Stimulated activated CD8-positive, alpha-beta memory T cell treated with anti-CD3 and anti-CD28 coated beads, Interleukin-7, amount 100 ng/mL, for 4 hours (primary cell): ENCODE measurements around the gene PCF11.

Source experiments
- DNase-seq, 2 donors: peaks; one replicate each; pipeline ENCODE4 v3.0.0-alpha.2; 2020; ENCODE audit warnings: low read depth in 2 of 2

PCF11 gene

DNA sequence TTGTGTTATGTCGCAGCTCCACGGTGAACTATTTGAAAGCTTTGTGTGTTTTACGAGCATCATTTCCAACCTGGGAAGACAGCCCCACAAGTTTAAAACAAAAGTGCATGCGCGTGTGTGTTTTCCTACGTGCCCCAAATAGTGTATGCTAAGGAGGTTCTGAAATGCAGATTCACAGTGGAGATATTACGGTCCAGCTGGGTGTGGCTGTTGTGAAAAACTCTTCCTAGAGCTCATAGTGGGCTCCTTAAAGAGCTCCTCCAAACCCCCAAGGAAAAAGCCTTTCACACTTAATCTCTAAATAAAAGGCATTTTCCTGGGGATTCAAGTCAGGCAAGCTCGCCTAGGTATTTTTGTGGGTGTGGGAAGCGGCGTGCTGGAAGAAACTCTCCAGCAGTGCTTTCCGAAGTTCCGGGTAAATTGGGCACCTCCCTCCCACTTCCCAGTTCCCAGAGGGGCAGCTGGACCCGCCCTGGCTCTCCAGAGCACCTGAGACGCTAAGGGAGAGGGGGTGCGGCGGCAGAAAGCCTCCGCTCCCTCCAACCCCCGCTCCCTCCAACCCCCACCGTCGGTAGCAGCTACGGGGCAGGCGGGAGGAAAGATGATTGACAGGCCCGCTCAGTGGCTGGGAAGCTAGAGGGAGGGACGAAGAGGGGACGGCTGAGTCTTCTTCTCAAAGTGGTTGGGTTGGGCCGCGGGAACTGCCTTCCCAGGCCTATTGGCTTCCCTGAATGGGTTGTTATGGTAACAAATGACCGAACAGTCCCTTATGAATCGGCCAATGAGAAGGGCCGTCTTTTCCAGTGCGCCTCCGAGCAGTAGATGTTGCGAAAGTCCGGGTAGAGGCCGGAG lies 561 bp upstream of the PCF11 start:
- peak; percentile 97 to 98 for DNase-seq

DNA sequence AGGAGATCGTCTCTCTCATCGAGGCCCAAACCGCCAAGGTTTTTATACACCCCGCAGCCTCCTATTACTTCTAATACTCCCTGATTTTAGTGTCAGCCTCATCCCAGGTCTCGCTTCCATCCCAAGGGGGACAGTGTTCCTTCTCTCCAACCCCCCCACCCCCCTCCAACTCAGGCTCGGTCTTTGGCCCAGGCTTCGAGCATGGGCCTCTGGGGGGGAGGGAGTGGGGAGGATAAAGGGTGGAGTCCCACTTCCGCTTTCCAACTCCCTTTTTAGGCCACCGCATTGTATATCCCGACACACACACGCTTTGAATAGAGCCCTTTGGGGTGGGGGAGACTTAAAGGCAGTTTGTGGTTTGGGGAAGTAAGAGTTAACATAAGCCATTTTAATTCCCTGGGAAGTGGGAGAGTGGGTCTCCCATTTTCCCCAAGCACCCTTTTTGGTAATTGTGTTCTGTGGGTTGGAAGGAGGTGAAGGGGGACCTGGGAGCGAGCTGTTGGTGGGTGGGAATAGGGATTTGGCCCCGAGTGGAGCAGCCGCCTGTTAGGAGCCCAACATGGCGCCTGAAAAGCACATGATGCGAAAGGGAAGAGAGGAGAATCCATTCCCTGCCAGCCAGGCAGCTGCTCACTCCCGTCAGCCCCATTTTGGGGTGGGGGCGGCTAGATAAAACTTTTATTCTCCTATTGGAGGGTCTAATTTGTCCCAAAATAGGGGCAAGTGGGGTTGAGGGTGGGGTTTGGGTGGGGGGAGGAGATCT lies 844 bp downstream of the PCF11 start:
- no peak for DNase-seq

DNA sequence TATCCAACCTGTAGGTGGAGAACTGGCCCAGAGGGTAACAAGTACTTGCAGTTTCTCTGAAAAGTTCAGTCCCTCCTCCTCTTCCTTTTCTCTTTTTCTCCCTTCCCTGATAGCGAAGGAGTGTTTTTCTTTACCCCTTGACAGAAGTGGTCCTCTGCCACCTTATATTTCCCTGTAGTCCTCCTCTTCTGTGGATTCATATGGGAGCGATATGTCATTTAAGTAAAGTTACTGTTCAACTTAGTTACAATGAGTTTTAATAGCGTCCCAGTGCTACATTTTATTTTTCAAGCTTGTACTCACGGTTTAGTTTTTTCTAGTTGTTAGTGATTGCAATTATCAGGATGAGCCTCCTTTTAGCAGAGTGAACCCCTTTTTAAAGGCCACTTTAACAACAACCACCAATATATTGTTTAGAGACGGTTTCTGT lies 1.4 kb downstream of the PCF11 start:
- no peak for DNase-seq

DNA sequence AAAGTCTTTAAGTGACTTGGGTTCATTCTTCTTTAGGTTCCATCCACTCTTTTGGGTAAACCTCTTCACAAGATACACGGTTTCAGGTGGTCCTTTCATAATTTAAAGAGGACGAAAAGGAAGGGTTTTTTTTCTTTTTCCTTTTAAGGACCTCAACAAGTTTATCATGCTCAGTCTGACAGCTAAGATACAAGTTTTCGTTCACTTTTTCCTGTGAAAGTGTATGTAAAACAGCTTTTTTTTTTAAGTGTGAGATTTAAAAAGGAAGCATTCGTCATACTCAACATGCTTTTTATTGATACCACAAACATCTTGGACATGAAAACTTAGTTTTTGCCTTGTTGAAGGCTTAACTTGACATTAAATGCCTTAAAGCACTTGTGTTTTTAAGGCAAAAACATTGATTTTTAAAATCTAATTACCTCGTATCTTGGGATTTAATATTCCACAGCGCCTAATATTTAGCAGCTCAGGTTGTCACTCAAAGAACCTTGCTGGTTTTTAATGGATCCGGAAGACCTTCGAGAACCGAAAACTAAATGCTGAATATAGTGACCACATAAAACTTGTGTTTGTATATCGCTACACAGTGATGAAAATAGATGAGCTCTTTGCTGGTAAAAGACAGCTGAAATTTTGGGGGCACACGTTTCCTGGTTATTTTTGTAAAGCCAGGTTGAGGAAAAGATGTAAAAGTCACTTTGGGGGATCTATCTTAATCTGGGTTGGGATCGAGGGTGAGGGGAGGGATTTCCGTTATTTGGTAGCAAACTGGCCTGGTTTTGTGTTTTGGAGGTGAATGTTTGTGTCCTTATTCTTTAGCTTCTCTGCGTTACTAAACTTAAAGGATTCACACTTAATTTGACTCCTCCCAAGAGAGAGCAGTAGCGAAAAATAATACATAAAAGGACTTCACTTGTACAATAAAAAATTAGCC lies 2.3 kb downstream of the PCF11 start:
- no peak for DNase-seq

DNA sequence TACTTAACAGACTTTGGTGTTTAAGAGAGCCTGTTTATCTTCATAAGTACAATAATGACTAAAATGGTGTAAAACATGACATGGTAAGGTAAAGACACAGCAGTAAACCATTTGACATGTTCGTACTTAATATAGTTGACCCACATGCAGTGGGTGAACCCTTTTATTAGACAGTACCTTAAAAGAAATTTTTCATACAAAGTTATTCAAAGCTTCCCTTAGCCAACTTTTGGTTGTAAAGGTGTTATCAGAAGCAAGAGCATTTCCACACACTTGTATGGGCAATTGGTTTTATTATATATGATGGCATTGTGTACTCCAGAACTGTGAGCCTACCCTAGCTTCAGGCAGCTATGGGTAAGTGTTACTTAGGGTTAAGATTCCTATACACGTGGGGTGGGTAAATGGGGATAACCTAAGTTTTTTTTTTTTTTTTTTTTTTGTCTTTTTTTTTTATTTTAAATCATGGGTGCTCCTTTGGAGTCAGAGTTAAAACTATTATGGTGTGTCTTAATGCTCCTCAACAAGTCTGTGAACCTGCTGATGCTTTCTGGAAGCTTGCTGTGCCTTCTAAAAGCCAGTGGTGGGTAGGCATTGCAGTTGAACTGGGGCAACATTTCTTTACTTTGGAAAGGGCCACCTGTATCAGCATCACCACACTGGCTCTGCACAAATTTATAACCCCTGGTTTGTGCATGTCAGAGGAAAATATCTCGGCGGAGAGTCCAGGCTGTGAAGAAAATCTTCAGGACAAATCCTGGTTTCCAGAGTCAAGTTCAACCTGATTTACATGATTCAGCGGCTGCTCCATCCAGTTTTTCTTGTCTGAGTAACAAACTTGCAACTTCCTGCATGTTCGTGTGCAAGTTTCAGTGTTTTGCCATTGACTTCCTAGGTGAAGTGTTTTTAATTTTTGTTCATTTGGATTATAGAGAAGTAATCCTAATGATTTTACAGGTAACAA lies 3.3 kb downstream of the PCF11 start:
- no peak for DNase-seq

DNA sequence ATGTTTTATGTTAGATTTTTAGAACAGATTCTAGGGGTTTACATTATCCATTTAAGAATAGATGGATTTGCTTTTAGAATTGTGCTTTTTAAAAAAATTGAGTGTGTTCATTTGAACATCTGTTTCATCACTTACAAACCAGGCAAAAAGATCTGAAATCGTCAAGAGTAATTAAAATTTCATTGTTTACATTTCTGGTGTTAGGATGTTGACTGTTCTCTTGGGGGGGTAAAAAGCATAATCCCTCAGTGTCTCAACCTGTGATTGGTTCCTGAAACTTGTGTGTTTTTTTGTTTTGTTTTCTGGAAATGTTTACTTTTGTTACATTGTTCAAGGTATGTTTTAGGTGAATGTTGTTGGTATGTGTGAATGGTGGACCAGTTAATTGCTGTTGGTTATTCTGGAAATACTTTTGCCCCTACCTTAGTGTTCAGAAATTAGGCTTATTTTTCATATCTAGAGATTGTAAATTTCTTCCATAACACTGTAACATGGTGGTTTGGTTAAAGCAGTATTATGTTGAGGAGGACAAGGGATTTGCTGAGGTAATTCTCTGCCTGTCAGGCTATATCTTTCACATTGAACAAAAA lies 4.8 kb downstream of the PCF11 start:
- no peak for DNase-seq

DNA sequence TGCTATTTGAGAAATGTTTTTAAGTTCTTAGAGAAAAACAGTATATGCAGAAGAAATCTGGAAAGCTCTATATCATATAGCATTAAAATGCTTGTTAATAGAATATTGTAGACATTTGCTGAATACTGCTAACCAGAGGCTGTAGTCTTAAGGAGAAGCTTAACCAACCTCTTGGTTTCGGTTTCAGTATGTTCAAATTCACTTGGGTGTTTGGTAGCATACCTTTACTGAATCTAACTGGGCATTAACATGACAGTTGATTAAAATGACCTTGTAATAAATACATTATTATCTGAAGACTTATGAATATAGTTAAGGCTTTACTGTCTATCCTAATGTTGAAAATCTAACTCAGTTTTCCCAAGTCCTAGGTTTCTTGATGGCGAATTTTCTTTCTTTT lies 5.4 kb downstream of the PCF11 start:
- DNase-seq: no peak

DNA sequence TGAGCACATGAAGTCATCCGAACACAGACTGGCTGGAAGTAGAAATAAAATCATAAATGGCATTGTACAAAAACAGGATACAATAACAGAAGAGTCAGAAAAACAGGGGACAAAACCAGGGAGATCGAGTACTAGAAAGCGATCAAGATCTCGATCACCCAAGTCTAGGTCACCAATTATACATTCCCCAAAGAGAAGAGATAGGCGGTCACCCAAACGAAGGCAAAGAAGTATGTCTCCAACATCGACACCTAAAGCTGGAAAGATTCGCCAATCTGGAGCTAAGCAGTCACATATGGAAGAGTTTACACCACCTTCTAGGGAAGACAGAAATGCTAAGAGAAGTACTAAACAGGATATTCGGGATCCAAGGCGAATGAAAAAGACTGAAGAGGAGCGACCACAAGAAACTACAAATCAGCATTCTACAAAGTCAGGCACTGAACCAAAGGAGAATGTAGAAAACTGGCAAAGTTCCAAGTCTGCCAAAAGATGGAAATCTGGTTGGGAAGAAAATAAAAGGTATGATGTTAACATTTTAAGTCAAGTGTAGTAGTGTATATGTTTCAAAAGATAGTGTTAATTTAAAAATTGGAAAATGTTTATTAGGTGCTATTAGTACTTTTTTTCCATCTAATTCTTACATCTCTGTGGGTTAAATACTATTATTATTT lies 9.4 kb downstream of the PCF11 start:
- no peak for DNase-seq

DNA sequence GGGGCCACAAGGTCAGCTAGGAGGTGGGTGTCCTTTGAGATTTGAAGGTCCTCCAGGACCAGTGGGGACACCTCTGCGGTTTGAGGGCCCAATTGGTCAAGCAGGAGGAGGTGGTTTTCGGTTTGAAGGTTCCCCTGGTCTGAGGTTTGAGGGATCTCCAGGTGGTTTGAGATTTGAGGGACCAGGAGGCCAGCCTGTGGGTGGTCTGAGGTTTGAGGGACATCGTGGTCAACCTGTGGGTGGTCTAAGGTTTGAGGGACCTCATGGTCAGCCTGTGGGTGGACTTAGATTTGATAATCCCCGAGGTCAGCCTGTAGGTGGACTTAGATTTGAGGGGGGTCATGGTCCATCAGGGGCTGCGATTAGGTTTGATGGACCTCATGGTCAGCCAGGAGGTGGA lies 11.8 kb downstream of the PCF11 start:
- no peak for DNase-seq

DNA sequence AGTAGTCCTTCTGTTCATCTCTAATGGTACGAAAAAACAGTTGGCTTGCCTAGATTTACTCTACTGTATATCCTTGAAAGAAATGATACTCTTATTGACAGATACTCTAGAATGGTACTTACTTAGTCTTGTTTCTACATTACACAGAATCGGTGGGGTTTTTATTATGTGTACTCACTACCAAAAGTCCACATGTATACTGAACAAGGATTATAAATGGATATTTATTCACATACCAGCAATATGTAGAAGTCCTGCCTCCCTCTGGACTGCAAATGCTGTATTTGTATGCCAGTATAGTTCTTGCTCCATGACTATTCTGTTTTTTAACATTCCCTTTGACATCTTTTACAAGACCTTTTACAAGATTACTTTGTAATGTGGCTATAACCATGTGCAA lies 13.9 kb downstream of the PCF11 start:
- DNase-seq: no peak

DNA sequence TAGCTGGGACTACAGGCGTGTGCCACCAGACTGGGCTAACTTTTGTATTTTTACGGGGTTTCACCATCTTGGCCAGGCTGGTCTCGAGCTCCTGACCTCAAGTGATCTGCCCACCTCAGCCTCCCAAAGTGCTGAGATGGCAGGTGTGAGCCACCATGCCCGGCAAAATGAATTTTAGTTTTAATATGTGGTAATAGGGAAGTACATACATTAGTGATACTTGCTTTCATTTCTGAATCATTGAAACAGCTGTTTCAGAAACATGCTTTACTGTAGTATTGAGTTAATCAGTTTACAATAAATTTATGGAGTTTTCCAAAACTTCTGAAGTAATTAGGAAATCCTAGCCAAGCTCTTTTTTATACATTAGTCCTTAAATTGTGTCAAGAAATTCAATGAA lies 15.6 kb downstream of the PCF11 start:
- no peak for DNase-seq

DNA sequence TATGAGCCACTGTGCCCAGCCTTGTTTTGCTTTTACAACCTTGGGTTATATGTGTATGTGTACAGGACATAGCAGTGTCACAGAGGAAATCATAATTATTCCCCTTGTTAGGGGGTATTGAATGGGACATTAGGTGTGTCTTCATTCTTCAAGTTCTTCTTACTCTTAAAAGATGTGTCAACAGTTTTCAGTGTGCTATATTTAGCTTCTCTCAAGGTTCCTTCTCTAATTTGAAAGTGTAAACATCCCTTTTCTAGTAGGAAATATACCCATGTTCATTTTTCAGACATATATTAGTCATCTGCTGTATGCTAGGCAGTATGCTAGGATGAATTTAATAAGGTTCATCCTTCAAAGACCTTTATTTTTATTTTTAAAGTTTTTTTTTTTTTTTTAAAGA lies 17.1 kb downstream of the PCF11 start:
- DNase-seq: no peak

DNA sequence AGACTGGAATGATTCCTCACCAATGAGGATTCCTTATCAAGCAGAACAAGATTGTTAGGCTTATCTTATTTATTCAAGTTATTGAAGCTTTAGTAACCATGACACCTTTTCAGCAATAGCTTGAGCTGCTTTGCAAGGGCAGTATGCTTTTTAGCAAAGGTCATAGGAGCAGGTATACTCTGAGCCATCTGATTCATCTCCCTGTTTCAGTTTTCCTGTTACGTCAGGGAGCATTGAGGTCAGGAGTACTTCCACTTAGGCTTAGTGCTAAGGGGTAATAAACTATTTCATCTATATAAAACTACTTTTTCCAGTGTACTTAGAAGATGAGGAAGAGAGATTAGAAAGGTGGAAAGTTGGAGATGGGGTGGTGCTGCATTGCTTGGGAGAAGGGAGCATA lies 18.9 kb downstream of the PCF11 start:
- no peak for DNase-seq

DNA sequence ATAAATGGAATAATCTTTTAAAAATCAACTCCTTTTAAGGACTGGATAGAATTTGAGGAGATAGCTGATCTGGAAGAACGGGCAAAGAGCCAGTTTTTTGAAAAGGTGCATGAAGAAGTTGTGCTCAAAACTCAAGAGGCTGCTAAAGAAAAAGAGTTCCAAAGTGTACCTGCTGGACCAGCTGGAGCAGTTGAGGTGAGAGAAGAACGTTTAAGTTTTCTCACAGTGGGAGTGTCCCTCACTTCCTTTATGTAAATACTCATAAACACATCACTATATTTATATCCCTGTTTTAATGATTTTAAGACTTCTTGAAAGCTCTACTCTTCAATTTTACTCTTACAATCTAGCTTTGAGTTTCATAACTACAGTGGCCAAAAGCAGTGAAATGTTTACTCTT lies 24.9 kb downstream of the PCF11 start:
- DNase-seq: no peak

DNA sequence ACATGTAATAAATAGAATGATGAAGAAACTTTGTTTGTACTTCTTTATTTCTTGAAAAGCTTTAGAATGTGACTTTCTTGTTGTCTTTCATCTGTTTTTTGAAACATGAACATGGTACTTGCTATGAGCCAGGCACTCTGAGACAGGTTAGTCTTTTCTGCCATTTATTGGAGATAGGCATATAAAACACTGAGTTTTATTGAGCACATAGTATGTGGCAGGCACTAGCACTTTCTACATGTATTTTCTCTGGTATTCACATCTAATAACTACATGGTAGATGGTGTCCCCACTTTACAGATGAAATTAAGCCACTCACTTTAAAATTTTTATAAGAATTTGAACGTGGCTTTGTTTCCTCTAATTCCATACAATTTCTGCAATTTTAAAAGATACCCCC lies 28.8 kb downstream of the PCF11 start:
- no peak for DNase-seq

DNA sequence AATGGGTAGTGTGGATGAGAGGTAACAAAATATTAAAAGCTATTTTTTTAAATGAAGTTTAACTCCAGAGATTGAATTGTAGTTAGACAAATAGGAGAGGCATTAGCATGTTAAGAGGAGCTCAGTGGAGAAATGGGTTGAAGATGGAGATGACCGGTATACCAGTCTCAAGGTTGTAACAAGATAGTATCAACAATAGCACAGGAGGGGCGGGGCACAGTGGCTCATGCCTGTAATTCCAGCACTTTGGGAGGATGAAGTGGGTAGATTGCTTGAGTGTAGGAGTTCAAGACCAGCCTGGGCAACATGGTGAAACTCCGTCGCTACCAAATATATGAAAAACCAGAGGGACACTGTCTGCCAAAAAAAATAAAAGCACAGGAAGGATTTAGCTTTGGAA lies 30.5 kb downstream of the PCF11 start:
- no peak for DNase-seq

DNA sequence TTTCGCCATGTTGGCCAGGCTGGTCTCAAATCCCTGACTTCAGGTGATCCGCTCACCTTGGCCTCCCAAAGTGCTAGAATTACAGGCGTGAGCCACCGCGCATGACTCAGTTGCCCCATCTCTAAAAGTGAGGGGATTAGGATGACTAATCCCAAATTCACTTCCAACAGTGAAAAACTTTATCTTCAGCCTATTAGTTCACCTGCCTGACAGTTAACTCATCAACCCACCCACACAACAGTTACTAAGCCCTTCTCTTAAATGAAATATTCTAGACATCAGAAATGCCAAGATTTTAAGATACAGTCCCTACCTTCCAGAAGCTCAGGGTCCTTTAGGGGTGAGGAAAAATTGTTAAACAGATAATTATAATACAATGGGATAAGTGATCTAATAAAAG lies 34.6 kb downstream of the PCF11 start:
- DNase-seq: no peak

DNA sequence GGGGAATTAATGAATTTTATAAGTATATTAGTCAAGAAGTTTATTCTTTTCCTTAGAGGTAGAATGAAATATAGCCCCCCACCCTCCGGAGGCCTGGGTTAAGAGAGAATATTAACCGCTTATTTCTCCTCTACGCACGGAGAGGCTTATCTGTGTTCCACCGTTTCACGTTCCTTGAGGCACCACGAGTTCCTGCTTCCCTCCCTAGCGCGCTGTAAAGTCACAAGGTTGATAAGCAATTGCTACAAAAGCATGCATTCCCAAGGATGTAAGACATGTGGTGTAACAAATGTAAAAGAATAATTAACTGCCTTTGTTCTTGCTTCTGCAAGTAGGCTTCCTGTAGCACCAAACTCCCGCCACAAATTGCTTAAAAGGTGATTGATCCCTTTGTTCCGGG lies 35.1 kb downstream of the PCF11 start:
- no peak for DNase-seq

DNA sequence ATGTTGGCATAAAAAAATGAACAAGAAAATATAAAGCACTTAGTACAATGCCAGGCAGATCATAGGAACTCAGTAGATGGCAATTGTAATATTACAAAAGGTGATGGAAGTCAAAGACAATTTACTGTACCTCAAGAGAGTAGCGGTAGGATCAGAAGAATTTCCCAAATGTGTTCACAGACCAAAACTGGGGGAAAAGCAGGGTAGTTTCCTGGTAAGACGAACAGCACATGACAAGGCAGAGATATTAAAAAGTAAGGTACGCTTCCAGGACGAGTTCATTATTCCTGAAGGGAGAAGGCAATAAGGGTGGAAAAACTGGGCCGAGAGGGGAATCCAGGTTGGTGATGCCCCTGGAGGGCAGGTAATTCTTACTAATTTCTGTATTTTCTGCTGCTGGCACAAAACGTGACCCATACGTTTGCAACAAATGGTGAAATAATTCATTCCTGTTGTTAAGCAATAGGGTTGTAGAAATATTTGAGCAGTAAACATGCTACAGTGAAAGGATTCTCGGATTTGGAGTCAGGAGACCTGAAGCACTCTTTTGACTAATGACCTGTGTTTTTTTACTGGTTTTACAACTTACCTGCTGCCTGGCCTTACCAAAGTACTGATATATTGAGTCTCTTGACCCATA lies 35.8 kb downstream of the PCF11 start:
- DNase-seq: no peak
